Measurements from ENCODE around the gene FGF19.

DNA sequence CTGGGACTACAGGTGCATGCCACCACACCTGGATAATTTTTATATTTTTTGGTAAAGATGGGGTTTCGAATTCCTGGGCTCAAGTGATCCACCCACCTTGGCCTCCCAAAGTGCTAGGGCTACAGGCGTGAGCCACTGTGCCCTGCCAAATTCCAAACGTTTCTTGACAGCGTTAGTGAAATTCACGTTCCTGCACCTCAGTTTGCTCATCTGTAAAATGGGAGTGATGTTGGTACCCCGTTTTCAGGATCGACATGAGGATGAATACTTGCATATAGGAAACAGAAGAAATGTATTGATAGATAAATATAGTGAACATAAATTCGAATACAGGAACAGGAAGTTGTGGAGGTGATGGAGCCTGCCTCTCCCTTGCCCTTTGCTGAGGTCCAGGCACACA lies 18.5 kb downstream of the FGF19 start:
- TF ChIP-seq, protein P1, sequence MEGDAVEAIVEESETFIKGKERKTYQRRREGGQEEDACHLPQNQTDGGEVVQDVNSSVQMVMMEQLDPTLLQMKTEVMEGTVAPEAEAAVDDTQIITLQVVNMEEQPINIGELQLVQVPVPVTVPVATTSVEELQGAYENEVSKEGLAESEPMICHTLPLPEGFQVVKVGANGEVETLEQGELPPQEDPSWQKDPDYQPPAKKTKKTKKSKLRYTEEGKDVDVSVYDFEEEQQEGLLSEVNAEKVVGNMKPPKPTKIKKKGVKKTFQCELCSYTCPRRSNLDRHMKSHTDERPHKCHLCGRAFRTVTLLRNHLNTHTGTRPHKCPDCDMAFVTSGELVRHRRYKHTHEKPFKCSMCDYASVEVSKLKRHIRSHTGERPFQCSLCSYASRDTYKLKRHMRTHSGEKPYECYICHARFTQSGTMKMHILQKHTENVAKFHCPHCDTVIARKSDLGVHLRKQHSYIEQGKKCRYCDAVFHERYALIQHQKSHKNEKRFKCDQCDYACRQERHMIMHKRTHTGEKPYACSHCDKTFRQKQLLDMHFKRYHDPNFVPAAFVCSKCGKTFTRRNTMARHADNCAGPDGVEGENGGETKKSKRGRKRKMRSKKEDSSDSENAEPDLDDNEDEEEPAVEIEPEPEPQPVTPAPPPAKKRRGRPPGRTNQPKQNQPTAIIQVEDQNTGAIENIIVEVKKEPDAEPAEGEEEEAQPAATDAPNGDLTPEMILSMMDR (IDR thresholded peaks at IDR 0.05), result no peak
- TF ChIP-seq POLR2AphosphoS5 (IDR thresholded peaks at IDR 0.05), result no peak
